ENCODE measurements around the gene CLTCL1. TPM values are rescaled to one million over a fixed set of nuclear protein-coding genes. Genes with fewer than 3 reads are reported as not detected.

The CLTCL1 gene
- total and polyA plus RNA-seq, 9 of the 15 experiments (the other 6 are each of a cell fraction or from before 2014, with no cell fraction given) = 1.1 to 11.7 (median 5.0) TPM

DNA sequence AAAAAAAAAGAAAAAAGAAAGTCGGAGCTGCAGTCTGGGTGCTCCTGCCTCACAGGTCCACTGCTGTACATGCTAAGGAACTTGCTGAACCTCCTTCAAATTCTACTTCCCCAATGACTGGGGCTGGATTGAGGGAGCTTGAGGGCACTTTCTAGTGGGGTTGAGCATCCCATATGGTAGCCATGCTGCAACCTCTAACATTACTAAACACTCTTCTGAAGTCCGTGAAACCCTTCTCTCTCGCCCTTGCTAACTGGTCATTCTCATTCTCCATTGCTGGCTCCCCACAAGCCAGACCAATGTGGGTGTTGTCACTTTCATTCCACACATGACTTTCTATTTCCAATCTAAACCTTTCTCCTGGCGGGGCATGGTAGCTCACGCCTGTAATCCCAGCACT is 148.3 kb downstream of the CLTCL1 start (continued):
- TF ChIP-seq, protein P1, sequence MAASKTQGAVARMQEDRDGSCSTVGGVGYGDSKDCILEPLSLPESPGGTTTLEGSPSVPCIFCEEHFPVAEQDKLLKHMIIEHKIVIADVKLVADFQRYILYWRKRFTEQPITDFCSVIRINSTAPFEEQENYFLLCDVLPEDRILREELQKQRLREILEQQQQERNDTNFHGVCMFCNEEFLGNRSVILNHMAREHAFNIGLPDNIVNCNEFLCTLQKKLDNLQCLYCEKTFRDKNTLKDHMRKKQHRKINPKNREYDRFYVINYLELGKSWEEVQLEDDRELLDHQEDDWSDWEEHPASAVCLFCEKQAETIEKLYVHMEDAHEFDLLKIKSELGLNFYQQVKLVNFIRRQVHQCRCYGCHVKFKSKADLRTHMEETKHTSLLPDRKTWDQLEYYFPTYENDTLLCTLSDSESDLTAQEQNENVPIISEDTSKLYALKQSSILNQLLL (CRISPR knock-in tag; IDR thresholded peaks at IDR 0.05; ENCODE audit: borderline replicate concordance) = no peak
- no peak for TF ChIP-seq CHD1 (IDR thresholded peaks at IDR 0.05; ENCODE audit: low read length)
- TF ChIP-seq ZNF431 (CRISPR knock-in tag; IDR thresholded peaks at IDR 0.05) = no peak
- TF ChIP-seq, protein P2, sequence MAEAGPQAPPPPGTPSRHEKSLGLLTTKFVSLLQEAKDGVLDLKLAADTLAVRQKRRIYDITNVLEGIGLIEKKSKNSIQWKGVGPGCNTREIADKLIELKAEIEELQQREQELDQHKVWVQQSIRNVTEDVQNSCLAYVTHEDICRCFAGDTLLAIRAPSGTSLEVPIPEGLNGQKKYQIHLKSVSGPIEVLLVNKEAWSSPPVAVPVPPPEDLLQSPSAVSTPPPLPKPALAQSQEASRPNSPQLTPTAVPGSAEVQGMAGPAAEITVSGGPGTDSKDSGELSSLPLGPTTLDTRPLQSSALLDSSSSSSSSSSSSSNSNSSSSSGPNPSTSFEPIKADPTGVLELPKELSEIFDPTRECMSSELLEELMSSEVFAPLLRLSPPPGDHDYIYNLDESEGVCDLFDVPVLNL (CRISPR knock-in tag; IDR thresholded peaks at IDR 0.05; ENCODE audit: low read depth) = 0 out of 2 replicates have a peak, but pooled peaks have one; percentile 13
- no peak for TF ChIP-seq FOXJ2 (tag; IDR thresholded peaks at IDR 0.05)
- TF ChIP-seq, protein P3, sequence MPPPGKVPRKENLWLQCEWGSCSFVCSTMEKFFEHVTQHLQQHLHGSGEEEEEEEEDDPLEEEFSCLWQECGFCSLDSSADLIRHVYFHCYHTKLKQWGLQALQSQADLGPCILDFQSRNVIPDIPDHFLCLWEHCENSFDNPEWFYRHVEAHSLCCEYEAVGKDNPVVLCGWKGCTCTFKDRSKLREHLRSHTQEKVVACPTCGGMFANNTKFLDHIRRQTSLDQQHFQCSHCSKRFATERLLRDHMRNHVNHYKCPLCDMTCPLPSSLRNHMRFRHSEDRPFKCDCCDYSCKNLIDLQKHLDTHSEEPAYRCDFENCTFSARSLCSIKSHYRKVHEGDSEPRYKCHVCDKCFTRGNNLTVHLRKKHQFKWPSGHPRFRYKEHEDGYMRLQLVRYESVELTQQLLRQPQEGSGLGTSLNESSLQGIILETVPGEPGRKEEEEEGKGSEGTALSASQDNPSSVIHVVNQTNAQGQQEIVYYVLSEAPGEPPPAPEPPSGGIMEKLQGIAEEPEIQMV (tag; conservative IDR thresholded peaks at IDR 0.05; ENCODE audit: low read depth) = no peak
- TF ChIP-seq HIVEP1 (CRISPR knock-in tag; IDR thresholded peaks at IDR 0.05) = no peak
- no peak for TF ChIP-seq FOS (IDR thresholded peaks at IDR 0.05; ENCODE audit: extremely low read depth, insufficient read length)
- TF ChIP-seq, protein P4, sequence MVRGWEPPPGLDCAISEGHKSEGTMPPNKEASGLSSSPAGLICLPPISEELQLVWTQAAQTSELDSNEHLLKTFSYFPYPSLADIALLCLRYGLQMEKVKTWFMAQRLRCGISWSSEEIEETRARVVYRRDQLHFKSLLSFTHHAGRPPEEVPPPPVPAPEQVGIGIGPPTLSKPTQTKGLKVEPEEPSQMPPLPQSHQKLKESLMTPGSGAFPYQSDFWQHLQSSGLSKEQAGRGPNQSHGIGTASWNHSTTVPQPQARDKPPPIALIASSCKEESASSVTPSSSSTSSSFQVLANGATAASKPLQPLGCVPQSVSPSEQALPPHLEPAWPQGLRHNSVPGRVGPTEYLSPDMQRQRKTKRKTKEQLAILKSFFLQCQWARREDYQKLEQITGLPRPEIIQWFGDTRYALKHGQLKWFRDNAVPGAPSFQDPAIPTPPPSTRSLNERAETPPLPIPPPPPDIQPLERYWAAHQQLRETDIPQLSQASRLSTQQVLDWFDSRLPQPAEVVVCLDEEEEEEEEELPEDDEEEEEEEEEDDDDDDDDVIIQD (CRISPR knock-in tag; IDR thresholded peaks at IDR 0.05) = no peak
- TF ChIP-seq, protein P5, sequence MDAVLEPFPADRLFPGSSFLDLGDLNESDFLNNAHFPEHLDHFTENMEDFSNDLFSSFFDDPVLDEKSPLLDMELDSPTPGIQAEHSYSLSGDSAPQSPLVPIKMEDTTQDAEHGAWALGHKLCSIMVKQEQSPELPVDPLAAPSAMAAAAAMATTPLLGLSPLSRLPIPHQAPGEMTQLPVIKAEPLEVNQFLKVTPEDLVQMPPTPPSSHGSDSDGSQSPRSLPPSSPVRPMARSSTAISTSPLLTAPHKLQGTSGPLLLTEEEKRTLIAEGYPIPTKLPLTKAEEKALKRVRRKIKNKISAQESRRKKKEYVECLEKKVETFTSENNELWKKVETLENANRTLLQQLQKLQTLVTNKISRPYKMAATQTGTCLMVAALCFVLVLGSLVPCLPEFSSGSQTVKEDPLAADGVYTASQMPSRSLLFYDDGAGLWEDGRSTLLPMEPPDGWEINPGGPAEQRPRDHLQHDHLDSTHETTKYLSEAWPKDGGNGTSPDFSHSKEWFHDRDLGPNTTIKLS (IDR thresholded peaks at IDR 0.05; ENCODE audit: borderline replicate concordance, low read depth) = no peak
